ENCODE measurements around the gene UTS2B.

The UTS2B gene

GRCh38 chr3:191235331-191236314, 94.7 kb downstream of the UTS2B start:
- FAIRE-seq, result peak; percentile 87

GRCh38 chr3:191234216-191234615, 96.1 kb downstream of the UTS2B start:
- no peak for FAIRE-seq

- FAIRE-seq, result peak; percentile 11
These were observed 102.8 kb downstream of the UTS2B start for GRCh38 chr3:191227541-191227940.

- no peak for FAIRE-seq
These were observed 108.7 kb downstream of the UTS2B start for GRCh38 chr3:191221638-191222037.

GRCh38 chr3:191220908-191221307, 109.4 kb downstream of the UTS2B start:
- FAIRE-seq, result no peak

- FAIRE-seq, result no peak
These were observed 113.0 kb downstream of the UTS2B start for GRCh38 chr3:191217301-191217700.

Measured in G401.6 (cell line).